ENCODE results near the gene VPS52.

VPS52 gene

DNA sequence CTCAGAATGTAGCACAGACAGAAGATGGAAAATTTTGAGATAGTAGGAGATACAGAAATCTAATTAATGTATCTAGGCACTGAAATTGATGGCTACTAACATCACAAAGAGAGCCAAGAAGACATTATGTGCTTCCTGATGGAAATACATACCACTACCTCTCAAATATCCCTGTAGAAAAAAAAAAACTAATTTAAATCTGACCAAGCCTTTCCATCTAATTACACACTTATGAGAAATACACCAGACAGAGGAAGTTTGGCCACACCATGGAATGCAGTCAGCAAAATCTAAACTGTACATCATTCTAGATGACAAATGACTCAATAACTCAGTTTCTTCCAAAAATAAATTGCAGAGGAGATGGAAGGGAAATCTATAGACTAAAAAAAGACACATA lies 18.9 kb downstream of the VPS52 start:
- ChIA-PET CTCF (interaction anchor here (0.6 kb wide), 1 partner anchor 47 kb away, joined by 3 read pairs; no protein-coding TSS in a partner anchor), POLR2A (interaction anchor here (0.7 kb wide), 1 partner anchor 376 kb away, joined by 6 read pairs; no protein-coding TSS in a partner anchor)
- TF ChIP-seq ZNF24 (tag by site-specific recombination; IDR thresholded peaks at IDR 0.05) (no peak), ZNF707 (tag by site-specific recombination; IDR thresholded peaks at IDR 0.05) (no peak), ZNF366 (tag by site-specific recombination; conservative IDR thresholded peaks at IDR 0.05) (no peak), ZNF654 (tag by site-specific recombination; IDR thresholded peaks at IDR 0.05; ENCODE audit: low read depth) (no peak), ZNF2 (tag by site-specific recombination; IDR thresholded peaks at IDR 0.05) (no peak), PRDM1 (tag by site-specific recombination; IDR thresholded peaks at IDR 0.05) (no peak), ZNF48 (tag by site-specific recombination; IDR thresholded peaks at IDR 0.05) (no peak), ZNF600 (tag by site-specific recombination; IDR thresholded peaks at IDR 0.05) (no peak), ZNF202 (tag by site-specific recombination; IDR thresholded peaks at IDR 0.05; ENCODE audit: borderline replicate concordance) (no peak)
- TF ChIP-seq, protein P1, sequence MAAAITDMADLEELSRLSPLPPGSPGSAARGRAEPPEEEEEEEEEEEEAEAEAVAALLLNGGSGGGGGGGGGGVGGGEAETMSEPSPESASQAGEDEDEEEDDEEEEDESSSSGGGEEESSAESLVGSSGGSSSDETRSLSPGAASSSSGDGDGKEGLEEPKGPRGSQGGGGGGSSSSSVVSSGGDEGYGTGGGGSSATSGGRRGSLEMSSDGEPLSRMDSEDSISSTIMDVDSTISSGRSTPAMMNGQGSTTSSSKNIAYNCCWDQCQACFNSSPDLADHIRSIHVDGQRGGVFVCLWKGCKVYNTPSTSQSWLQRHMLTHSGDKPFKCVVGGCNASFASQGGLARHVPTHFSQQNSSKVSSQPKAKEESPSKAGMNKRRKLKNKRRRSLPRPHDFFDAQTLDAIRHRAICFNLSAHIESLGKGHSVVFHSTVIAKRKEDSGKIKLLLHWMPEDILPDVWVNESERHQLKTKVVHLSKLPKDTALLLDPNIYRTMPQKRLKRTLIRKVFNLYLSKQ (tag by site-specific recombination; IDR thresholded peaks at IDR 0.05; ENCODE audit: borderline replicate concordance), result no peak
- TF ChIP-seq, protein P2, sequence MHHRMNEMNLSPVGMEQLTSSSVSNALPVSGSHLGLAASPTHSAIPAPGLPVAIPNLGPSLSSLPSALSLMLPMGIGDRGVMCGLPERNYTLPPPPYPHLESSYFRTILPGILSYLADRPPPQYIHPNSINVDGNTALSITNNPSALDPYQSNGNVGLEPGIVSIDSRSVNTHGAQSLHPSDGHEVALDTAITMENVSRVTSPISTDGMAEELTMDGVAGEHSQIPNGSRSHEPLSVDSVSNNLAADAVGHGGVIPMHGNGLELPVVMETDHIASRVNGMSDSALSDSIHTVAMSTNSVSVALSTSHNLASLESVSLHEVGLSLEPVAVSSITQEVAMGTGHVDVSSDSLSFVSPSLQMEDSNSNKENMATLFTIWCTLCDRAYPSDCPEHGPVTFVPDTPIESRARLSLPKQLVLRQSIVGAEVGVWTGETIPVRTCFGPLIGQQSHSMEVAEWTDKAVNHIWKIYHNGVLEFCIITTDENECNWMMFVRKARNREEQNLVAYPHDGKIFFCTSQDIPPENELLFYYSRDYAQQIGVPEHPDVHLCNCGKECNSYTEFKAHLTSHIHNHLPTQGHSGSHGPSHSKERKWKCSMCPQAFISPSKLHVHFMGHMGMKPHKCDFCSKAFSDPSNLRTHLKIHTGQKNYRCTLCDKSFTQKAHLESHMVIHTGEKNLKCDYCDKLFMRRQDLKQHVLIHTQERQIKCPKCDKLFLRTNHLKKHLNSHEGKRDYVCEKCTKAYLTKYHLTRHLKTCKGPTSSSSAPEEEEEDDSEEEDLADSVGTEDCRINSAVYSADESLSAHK (tag by site-specific recombination; IDR thresholded peaks at IDR 0.05), result no peak
- TF ChIP-seq, protein P3, sequence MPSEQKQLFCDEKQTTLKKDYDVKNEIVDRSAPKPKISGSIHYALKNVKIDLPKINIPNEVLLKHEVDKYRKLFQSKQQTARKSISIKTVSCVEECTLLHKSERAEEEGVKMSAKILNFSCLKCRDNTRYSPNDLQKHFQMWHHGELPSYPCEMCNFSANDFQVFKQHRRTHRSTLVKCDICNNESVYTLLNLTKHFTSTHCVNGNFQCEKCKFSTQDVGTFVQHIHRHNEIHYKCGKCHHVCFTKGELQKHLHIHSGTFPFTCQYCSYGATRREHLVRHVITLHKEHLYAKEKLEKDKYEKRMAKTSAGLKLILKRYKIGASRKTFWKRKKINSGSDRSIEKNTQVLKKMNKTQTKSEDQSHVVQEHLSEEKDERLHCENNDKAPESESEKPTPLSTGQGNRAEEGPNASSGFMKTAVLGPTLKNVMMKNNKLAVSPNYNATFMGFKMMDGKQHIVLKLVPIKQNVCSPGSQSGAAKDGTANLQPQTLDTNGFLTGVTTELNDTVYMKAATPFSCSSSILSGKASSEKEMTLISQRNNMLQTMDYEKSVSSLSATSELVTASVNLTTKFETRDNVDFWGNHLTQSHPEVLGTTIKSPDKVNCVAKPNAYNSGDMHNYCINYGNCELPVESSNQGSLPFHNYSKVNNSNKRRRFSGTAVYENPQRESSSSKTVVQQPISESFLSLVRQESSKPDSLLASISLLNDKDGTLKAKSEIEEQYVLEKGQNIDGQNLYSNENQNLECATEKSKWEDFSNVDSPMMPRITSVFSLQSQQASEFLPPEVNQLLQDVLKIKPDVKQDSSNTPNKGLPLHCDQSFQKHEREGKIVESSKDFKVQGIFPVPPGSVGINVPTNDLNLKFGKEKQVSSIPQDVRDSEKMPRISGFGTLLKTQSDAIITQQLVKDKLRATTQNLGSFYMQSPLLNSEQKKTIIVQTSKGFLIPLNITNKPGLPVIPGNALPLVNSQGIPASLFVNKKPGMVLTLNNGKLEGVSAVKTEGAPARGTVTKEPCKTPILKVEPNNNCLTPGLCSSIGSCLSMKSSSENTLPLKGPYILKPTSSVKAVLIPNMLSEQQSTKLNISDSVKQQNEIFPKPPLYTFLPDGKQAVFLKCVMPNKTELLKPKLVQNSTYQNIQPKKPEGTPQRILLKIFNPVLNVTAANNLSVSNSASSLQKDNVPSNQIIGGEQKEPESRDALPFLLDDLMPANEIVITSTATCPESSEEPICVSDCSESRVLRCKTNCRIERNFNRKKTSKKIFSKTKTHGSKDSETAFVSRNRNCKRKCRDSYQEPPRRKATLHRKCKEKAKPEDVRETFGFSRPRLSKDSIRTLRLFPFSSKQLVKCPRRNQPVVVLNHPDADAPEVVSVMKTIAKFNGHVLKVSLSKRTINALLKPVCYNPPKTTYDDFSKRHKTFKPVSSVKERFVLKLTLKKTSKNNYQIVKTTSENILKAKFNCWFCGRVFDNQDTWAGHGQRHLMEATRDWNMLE (tag by site-specific recombination; conservative IDR thresholded peaks at IDR 0.05; ENCODE audit: low read depth), result no peak
- Histone ChIP-seq H3K4me1 (ENCODE audit: control insufficient read depth, insufficient read depth, low read length) (peaks cover 12% of the 10 kb centered on the region), H3K9me3 (ENCODE audit: control insufficient read depth, insufficient read depth, low read depth, low read length) (no peaks in the 10 kb centered on the region), H3K4me3 (ENCODE audit: low read depth, low read length) (no peak overlapping the region), H3K27ac (ENCODE audit: extremely low read depth, low read depth, low read length) (no peak overlapping the region), H3K36me3 (ENCODE audit: control insufficient read depth in 2 of 2, insufficient read depth in 1 of 2, low read length in 2 of 2) (peaks cover 26% of the 10 kb centered on the region in 2 experiments; a peak in 2 of 3 replicates)

DNA sequence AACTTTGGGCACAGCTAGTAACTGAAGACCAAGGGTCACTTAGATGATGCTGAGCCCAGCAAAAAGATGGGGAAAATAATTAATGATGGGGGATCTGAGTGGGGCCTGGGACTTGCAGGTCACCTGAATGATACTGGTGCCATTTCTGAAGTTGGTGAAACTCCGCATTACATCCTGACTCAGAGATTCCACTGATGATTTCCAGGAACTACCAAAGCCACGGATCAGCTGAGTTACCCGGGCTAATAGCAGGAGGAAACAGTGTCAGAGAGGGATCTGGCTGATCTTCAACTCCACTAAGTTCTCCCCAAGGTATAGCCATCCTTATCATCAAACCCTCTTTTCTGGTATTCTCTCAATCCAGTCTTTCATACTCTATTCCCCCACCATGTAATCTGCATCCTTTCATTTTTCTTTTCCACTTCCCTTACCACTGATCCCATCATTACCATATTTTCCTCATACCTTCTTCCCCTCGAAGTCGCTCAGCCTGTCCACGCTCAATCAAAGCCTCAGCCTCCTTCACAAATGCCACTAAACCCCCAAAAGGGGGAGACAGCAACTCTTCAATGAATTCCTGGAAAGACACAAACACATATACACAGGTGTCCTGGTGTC lies 20.2 kb downstream of the VPS52 start:
- CTCF ChIA-PET, result interaction anchor here (0.6 to 1.6 kb wide), 6 partner anchors 16 to 413 kb away, joined by 3 to 8 read pairs (median 5); partner anchors contain the start of genes B3GALT4, RPS18, TAP2 and VPS52
- POLR2A ChIA-PET, result interaction anchor here (0.7 to 4.8 kb wide), 5 partner anchors 12 to 280 kb away, joined by 3 to 65 read pairs (median 30); partner anchors contain the start of genes B3GALT4, RPS18 and VPS52
- Histone ChIP-seq H3K36me3 (ENCODE audit: control insufficient read depth in 2 of 2, insufficient read depth in 1 of 2, low read length in 2 of 2) (peaks cover 14 to 20% of the 10 kb centered on the region in 2 experiments; a peak in 2 of 3 replicates), H3K9me3 (ENCODE audit: control insufficient read depth, insufficient read depth, low read depth, low read length) (no peaks in the 10 kb centered on the region), H3K4me1 (ENCODE audit: control insufficient read depth, insufficient read depth, low read length) (peaks cover 12% of the 10 kb centered on the region), H3K4me3 (ENCODE audit: low read depth, low read length) (no peak overlapping the region), H3K27ac (ENCODE audit: extremely low read depth, low read depth, low read length) (no peak overlapping the region)
- no peak for TF ChIP-seq BCL11B (tag by site-specific recombination; IDR thresholded peaks at IDR 0.05; ENCODE audit: low read depth)
- TF ChIP-seq ZNF654 (tag by site-specific recombination; IDR thresholded peaks at IDR 0.05; ENCODE audit: low read depth), result peak; percentile 11; the same call in 1 of the 2 replicates
- TF ChIP-seq SETDB1 (IDR thresholded peaks at IDR 0.05; ENCODE audit: insufficient read length, low read length), result no peak
- no peak for TF ChIP-seq ZNF571 (tag by site-specific recombination; IDR thresholded peaks at IDR 0.05)
- TF ChIP-seq, protein P4, sequence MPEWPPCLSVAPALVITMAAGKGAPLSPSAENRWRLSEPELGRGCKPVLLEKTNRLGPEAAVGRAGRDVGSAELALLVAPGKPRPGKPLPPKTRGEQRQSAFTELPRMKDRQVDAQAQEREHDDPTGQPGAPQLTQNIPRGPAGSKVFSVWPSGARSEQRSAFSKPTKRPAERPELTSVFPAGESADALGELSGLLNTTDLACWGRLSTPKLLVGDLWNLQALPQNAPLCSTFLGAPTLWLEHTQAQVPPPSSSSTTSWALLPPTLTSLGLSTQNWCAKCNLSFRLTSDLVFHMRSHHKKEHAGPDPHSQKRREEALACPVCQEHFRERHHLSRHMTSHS (tag by site-specific recombination; IDR thresholded peaks at IDR 0.05), result no peak
